HG02642 (cell line): ENCODE measurements around the gene SNX1.
"Not testable (repeated sequence)": the region's sequence is repeated elsewhere in the genome, so short reads cannot be mapped to it uniquely, and the experiment has no call there.

Experiments
- ATAC-seq: cut with Tn5 transposase; IDR thresholded peaks from one replicate; pipeline ENCODE4 v1.9.1; 2021; ENCODE audit warnings: mild to moderate bottlenecking; ENCODE audit not compliant: unreplicated experiment, poor library complexity

The SNX1 gene

DNA sequence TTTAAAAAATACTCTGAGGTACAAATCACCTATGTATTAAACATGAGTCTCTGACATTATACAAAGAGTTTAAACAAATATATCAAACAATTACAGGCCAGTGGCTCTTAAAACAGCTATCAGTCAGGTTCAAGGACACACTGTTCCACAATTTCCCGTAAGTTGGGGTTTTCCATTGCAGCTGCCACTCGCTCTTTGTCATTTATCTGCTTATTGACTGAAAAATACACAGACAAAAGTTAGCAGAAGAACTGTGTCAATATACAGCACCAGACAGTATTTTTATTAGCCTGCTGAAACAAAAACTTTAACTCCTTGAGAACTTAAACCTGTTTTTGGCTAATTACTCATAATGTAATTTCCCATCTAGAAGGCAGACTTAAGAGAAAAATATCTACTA lies 23.0 kb upstream of the SNX1 start:
- no peak for ATAC-seq

DNA sequence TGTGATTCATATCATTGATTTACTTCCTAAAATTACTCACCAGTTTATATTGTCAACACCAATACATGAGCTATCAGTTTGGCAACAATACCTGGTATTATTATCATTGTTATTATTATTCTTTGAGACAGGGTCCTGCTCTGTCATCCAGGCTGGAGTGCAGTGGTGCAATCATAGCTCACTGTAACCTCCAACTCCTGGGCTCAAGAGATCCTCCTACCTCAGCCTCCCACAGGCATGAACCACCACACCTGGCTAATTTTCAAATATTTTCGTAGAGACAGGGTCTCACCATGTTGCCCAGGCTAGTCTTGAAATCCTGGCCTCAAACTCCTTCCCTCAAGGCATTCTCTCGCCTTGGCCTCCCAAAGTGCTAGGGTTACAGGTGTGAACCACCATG lies 22.3 kb upstream of the SNX1 start:
- not testable (repeated sequence) for ATAC-seq

DNA sequence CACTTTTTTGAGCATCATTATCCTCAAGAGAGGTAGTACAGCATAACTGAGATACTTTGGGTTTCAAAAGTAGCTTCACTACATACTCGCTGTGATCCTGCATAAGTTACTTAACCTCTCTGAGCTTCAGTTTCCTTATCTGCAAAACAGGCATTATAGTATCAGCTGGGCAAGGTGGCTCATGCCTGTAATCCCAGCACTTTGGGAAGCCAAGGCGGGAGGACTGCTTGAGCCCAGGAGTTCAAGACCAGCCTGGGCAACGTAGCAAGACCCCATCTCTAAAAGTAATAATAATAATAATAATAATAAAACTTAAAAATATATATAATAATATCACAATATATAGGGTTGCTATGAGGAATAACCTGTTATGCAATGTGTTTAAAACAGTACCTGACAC lies 13.0 kb upstream of the SNX1 start:
- ATAC-seq, result no peak

DNA sequence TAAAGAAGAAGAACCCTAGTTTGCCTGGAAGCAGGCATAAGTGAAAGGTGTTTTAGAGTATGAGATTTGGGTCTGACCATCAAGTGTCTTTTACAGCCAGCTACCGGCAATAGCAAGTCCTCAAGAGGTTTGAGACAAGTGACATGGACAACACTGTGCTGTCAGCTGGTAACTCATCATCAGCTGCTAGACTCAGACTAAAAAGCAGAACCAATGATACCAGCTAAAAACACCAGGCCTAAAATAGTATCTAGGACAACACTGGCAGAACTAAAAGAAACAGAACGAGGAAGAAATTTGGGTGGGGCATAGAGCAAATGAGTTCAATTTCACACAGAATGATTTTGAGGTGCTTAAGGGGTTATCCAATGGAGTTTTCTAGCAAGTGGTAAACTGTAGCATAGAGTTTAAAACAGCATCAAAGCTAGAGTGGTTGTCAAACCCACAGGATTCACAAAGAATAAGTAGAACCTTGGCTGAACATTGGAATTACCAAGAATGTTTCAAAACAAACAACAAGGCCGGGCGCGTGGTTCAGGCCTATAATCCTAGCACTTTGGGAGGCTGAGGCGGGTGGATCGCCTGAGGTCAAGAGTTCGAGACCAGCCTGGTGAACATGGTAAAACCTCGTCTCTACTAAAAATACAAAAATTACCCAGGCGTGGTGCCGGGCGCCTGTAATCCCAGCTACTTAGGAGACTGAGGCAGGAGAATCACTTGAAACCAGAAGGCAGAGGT lies 6.1 kb upstream of the SNX1 start:
- ATAC-seq, result no peak

DNA sequence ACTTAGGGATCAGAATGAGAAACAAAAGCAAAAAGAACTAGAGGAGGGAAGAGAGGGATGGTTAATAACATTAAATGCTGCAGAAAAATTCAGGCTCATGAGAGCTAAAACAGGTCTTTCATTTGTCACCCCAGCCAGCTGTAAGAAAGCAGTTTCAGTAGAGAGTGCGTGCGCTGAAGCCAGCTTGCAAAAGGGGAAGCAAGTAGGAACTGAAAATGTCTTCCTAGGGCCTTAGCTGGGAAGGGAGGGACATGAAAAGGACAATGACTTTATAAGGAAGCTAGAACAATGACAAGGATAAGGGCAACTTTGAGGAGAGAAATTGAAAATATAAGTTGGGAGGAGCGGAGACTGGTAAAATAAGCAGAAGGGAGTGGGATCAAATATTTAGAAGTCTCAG lies 5.3 kb upstream of the SNX1 start:
- no peak for ATAC-seq

DNA sequence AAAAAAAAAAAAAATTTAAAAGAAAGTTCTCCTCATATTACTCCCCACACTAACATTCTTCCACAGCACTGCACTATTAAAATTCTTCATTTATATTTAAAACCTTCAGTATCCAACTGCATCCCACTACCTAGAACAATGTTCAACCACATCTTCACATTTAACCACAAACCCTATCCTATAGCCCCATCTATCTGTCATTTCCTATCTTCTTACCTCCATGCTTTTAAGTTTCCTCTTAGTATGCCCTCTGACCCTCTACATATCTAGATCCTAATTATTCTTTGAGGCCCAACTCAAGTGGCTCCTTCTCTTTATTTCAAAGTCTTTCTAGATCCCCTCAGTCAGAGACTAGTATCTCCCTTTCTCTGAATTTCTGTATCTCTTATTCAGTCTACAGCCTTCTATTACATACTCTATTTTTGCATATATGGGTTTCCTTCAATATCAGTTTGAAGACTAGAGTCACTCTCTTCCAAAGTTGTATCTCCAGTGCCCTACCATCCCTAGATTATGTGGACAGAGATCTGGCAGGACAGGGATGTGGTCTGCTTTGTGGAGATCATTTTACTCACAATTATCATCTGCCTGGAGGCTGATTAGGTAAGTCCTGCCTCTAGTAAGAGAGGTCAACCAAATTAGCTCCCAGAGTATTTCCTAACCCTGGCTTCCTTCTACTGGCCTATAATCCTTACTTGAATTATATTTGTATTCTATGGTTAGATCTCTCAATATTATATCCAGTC lies 3.5 kb upstream of the SNX1 start:
- ATAC-seq, result no peak

DNA sequence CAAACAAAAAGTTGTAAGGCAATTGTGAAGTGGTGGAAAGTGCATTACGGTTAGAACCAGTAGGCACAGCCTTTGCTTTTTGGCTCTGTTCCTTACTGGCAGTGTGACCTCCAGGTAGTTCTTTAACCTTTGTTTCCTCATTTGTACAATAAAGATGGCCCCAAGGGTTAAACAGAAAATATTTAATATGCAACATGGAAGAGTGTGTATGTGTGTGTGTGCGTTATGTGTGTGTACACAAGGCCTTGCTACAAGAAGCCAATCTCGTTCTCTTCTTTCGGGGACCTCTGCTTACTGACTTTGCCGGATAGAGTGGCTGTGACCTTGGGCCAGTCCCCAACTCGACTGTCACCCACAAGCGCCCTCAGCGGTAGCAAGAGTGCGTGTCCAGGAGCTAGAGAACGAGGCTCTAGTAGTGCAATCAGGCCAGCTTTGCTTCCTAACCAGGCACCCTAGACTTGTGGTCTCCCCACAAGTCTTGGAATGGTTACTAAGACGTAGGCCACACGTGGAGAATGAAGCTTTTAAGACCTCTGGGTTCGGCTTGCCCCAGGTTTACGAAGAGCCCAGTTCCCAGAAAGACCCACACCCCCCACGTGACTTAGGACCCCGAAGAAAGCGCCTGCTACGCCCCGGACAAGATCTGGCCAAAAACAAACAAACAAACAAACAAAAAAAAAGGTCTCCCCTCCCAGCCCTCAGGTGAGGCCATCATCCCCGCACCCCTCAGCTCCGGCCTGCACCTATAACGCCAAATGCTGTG lies 2.7 kb upstream of the SNX1 start:
- peak; percentile 26 for ATAC-seq

DNA sequence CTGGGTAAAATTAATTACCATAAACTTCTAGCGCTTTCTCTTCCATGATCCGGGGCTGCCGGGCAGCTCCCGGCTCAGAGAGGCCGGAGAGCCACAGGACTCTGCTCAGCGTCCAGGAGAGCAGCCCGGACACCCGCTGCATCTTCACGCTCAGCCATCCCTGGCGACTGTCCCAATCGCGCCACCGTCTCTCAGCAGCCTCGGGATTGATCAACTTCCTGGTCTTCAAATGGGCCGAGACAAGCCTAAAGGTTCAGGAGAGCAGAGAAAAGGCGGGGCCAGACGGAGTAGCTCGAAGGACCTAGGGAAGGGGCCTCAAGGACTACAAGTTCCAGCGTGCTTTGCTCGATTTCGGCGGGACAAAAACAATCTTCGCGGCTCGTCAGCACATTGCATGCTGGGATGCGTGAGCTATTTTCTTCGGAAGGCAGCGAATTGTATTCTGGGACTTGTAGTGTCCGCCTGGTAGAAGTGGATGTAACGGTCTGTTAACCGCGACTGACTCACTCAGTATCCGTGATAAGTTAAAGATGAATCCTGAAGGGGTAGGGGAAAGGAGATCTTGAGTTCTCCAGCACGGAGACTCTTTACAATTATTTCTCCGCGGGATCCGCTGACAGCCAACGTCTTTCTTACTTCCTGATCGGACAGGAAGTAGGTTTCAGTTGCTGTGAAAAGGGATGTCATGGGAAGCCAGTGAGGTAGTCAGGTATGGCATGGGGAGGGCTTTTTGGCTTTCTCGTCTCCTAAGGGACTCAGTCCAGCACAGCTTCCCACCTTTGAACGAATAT lies 2.0 kb upstream of the SNX1 start, which contains the start of gene CIAO2A:
Gene CIAO2A (minus strand): TSS at position 212 of the 791 bp plus-strand sequence. CDS start 70 bp downstream, at position 142.
- ATAC-seq, result peak; percentile 74

DNA sequence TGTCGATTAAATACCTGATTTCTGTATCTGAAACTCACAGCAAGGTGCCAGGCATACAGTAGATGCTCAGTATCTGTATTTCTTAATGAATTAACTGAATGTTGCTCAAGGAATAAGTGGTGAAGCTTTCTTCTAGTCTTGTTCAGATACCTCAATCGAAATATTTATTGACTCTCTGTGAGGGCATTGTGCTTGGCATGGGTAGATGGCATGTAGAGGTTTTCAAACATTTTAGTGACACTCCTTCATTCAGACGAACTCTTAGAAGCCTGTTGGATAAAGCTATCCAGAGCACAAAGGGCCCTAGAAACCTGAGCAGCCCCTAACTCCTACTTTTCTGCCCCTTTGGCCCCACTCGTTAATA lies 369 bp upstream of the SNX1 start:
- ATAC-seq, result no peak

DNA sequence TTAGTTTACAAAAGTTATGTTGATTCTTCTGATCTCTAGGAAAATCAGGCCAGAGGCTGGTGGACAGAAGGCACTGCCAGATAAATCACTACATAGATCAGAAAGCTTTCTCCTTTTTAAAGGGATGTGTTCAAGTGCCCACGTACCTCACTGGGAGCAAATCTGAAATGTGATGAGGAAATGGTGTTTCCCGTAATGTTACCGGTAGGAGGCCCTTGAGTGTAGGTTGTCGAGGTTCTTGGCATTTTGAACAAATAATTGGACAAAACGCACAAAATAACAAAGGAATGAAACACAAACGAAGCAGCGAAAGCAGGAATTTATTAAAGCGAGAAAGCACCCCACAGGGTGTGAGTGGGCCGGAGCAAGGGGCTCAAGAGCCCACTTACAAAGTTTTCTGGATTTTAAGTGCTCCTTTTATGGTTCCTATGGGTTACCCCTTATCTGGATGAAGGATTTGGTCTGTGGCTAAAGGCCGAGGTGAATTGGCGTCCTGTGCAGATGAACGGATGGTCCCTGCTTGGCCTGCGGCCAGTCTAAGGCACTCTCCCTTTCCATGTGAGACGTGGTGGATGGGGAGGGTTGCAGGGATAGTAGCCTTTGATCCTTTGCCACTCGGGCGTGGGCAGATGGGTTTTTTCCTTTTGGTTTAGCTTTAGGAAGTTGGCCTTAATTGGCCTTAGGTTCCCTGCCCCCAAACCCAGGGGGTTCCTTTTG lies 1.0 kb downstream of the SNX1 start:
- ATAC-seq, result no peak

DNA sequence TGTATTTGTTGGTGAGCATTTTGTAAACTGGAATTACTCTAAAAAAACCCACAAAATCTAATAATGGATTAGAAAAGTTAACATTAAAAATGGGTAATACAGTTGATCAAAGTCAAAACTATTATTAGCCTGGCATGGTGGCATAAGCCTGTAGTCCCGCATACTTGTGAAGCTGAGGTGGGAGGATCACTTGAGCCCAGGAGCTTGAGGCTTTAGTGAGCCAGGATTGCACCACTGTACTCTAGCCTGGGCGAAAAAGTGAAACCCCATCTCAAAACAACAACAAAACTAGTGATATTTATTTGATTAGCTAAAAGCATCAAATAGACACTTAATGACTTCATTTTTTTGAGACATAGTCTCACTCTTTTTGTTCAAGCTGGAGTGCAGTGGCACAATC lies 3.6 kb downstream of the SNX1 start:
- no peak for ATAC-seq

DNA sequence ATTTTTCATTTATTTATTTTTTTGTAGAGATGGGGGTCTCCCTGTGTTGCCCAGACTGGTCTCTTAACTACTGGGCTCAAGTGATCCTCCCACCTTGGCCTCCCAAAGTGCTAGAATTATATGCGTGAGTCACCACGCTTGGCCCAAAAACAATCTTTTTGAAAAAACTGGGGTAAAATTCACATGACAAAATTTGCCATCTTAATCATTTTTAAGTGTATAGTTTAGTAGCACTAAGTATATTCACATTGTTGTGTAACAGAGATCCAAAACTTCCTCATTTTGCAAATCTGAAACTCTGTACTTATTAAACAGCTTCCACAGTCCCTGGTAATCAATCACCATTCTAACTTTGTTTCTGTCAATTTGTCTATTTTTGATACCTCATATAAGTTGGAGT lies 5.2 kb downstream of the SNX1 start:
- ATAC-seq, result no peak

DNA sequence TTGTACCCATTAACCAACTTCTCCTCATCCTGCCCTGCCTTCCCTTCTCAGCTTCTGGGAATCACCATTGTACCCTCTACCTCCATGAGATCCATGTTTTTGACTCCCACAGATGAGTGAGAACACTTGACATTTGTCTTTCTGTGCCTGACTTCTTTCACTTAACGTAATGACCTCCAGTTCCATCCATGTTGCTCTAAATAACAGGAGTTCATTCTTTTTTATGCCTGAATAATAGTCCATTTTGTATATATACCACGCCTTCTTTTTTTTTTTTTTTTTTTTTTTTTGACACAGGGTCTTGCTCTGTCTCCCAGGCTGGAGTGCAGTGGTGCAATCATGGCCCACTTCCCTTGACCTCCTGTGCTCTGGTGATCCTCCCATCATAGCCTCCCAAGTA lies 6.7 kb downstream of the SNX1 start:
- ATAC-seq, result no peak

DNA sequence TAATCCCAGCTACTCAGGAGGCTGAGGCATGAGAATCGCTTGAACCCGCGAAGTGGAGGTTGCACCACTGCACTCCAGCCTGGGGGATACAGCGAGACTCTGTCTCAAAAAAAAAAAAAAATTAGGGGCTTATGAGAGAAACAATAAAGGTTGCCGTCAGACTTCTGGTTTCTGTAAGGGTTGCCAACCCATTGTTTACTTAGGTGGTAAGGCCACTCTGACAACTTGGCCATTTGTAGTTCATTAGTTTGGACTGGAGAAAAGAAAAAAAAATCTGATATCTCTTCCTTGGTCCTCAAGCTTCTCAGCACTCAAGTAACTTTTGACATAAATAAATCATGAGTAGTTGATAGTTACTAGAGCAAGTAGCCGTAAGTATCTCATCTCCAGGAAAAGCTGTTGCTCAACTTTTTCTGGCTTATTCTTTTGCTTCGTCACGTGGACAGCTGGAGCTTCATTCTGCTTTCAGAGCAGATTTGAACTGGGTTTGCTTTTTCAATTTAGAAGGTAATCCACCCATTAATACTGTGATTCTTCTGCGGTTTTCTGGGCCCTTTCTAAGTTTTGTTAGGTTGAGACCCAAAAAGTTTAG lies 9.4 kb downstream of the SNX1 start:
- no peak for ATAC-seq

DNA sequence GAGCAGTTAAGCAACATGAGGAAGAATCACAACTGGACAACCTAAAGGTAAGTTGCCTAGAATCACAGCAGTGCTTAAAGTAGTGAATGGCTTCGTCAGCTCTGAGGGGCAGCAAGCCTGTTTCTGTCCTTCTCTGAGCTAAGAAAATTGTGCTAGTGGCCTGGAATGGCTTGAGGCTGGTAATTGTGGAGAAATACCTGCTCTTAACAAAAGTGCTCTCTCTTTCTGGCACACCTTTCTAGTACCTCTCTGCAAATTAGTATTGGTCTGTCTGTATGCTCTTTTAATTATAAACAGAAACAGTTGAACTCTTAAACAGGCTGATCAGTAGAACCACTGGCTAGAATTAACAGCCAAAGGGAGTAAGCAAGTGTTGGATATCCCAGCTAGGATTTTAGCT lies 11.6 kb downstream of the SNX1 start:
- ATAC-seq, result no peak

DNA sequence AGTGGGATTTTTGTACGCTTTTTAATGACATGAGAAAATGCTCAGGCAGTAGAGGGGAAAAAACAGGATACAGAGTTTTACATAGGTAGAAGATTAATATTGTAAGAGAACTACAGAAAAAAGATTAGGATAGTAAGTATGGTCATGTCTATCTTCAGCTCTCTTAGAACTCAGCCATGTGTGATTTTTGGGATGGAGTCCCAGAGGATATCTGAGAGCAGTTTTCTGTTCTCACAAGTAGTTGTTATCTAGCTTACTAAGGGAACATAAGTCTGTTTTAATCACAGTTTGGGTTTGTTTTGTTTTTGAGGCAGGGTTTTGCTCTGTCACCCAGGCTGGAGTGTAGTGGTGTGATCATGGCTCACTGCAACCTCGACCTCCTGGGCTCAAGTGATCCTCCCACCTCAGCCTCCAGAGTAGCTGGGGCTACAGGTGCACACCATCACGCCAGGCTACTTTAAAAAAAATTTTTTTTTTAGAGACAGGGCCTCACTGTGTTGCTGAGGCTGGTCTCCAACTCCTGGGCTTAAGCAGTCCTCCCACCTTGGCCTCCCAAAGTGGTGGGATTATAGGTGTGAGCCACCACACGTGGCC lies 14.4 kb downstream of the SNX1 start:
- ATAC-seq, result not testable (repeated sequence)

DNA sequence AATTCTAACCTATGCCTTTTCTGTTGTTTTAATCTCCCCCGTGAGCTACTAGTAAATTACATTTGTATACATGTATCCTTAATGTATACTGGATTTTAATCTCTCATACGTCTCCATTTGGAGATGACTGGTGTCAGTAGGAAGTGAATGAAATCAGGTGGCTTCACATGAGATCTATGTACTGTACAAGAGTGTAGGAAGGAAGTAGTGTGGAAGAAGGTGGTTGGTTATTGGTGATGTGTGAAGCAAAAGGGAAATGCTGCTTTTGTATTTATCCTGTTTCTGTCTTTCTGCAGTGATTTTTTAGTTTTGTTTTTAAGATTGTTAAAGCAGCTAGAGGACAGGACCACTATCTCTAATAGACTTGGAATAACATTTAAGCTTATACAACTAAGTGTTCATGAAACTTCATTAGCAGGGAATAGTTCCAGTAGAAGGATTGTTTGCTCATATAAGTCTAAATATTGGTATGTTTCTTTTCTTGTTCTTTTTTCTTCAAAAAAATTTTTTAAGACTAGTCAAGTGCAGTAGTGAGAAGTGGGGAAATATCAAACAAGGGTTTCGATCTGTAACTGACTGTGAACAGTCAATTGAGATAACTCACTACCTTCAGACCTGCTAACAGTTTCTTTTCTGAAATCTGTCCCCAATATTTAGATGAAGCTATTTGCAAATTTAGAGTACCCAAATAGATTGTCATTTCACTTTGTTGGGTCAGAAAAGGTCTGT lies 15.3 kb downstream of the SNX1 start:
- no peak for ATAC-seq

DNA sequence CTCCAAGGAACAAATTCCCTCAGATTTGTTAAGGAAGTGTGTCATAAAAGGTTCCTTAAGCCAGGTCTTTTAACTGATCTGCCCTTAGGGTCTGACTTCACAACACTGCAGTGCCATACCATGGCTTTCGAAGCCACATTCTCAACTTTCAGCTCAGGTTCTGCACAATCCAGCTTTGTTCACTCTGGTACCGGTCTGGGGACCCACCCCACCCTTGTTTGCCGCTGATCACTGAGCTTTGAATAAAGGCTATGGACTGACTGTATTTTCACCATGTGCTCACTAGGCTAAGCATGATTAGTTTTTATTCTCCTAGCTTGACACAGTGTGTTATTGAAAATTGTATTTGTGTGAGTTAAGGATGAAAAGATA lies 15.9 kb downstream of the SNX1 start:
- ATAC-seq, result no peak
